SHP77 treated with DMSO at 0.1 percent for 48 hours (cell line): ENCODE measurements around the gene GALC.

ENCODE experiments used
- DNase-seq: peaks from one replicate; lab custom pipeline; 2025; lab: John Stamatoyannopoulos, UW

Gene GALC

DNA sequence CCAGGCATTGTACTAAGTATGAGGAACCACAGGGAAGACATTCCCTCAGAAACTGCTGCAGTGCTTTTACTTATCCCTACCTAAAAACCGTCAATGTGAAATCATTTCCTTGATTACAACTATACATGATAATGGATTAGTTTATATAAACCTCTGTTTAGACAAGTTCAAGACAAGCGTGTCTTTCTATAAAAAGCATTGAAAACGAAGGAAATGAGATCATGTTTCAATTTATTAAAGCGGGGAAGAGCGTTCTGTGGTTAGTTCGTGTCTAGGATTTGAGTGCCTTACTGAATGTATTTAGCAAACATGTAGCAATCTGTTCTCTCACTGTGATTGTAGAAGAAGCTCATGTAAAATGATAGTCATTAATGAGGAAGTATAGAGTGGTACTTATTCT is 37.5 kb downstream of the GALC start:
- DNase-seq: no peak

GRCh38 chr14:87952307-87953094 is 40.5 kb downstream of the GALC start:
- DNase-seq: no peak

GRCh38 chr14:87944987-87945604 is 47.9 kb downstream of the GALC start:
- no peak for DNase-seq

DNA sequence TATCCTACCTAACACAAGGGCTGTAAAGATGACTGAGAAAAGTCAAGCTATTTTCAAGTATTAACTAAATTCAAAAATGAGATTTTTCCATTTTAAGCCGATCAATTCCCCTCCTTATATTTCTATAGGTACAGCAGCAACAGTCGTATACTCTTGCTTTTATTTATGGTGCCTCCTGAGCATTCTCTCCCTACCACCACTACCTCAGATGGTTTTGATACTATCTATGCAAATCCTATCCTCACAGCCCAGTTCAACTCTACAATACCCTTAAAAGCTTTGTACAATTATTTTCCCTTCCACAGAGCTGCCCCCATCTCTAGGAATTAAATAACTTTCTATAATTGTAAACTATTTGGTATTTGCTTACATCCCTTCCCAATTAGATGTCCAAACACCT is 52.1 kb downstream of the GALC start:
- no peak for DNase-seq

DNA sequence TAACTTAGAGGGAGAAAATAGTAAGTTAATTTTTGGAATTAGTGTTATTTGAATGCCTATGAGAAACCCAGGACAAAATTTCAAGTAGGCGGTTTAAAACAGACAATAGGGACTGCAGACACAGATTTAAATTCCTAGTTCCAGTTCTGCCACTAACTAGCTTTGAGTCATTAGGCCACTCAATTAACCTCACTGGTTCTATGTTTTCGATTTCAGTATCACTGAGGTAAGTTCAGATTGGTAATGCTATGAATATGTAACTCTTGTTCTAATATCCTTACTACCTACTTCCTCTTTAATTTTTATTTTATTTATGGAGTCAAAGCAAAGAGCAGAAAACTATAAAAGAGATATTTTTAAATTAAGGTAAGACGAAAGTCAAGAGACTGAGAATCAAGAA is 52.6 kb downstream of the GALC start:
- DNase-seq: no peak

DNA sequence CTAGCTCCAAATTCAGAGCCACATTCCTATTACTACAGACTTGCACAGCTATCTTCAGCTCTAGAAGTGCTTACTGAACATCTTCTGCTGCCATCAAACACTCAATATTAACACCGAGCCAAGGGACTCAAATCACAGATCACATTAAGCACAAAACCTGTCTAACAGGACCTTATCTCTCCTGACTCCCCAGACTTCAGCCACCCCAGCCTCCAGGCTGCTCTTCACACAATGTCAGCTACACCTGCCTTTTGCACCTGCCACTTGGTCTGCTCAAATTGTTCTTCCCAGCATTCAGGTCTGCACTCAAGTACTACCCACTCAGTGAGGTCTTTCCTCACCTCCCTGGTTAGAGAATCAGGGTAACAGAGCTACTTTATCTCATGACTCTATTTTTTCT is 57.1 kb downstream of the GALC start:
- DNase-seq: peak; percentile 6

DNA sequence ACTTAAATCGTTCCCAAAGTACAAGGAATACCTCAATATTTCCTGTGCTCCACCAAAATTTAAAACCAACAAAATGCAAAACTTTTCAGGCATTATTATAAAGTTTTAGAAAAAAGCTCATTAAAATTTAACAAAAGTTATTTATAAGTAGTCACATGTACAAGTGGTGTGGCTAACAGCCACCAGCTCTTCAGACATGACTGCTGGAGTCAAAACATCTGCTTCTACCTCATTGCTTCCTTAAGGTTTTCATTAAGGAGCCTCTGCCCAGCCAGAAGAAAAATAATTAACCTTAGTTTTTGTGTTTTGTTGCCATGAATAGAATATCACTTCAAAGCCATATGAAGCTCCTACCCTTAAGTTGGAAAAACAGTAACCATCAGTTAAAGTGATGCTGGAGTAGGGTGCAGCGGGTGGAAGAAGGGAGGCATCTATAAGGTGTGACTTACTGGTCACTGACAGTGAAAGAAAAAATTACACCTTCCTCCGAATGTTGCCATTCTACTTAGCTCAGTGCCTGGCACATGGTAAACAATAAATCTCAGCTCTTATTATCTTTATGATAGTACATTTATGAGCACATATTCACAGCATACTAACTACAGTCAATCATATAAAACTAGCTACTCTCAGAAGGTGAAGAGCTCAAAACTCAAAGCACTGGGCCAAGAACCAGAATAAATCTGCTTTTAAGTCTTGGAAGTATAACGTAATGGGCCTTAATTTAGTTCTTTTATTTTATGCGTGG is 57.7 kb downstream of the GALC start:
- DNase-seq: no peak

- DNase-seq: no peak
These were observed 58.8 kb downstream of the GALC start for GRCh38 chr14:87934185-87934584.

DNA sequence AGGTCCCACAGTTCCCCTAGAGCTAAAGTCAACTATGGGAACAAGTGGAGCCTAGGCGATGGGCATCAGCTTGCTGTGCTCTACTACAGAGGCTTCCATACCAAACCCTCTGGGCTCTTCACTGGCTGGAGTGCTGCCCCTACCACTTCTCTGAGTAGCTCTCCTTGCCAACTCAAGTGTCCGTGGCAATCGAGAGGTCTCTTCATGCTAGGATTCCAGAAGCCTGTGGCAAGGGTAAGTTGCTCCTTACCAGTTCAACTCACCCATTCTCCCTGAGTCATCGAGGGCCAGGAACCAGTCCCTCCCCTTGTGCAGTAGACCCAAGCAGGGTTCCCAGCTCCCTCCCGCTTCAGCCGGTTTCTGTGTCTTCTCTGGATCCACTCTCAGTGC is 76.1 kb downstream of the GALC start:
- DNase-seq: no peak

GRCh38 chr14:87916103-87916885 is 76.7 kb downstream of the GALC start:
- DNase-seq: no peak

- no peak for DNase-seq
These were observed 84.4 kb downstream of the GALC start for GRCh38 chr14:87908550-87908949.

GRCh38 chr14:87901652-87902051 is 91.3 kb downstream of the GALC start:
- no peak for DNase-seq

DNA sequence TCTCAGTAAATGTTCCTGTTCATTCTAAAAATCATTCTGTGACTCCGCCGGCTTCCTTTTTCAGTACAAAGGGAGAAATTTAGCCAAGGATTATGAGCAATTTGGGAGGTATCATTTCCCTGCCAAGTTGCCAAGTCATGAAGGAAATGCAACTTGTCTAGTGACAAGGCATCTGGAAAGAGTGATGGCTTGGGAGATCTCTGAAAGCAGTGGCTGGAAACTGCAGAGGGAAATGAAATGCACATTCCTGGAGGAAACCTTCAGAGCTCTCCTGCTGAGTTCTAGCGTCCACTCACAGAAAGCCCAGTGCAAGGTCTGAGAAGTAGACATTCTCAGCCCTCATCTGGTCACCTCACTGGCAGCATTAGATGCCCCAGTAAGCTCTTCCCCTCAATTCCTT is 91.7 kb downstream of the GALC start:
- DNase-seq: no peak

- no peak for DNase-seq
These were observed 93.8 kb downstream of the GALC start for GRCh38 chr14:87899228-87899627.

GRCh38 chr14:87898301-87898700 is 94.7 kb downstream of the GALC start:
- no peak for DNase-seq

GRCh38 chr14:87896393-87897380 is 96.3 kb downstream of the GALC start:
- DNase-seq: peak; percentile 21

- DNase-seq: no peak
These were observed 98.1 kb downstream of the GALC start for GRCh38 chr14:87894920-87895319.

GRCh38 chr14:87892763-87893162 is 100.2 kb downstream of the GALC start:
- no peak for DNase-seq

DNA sequence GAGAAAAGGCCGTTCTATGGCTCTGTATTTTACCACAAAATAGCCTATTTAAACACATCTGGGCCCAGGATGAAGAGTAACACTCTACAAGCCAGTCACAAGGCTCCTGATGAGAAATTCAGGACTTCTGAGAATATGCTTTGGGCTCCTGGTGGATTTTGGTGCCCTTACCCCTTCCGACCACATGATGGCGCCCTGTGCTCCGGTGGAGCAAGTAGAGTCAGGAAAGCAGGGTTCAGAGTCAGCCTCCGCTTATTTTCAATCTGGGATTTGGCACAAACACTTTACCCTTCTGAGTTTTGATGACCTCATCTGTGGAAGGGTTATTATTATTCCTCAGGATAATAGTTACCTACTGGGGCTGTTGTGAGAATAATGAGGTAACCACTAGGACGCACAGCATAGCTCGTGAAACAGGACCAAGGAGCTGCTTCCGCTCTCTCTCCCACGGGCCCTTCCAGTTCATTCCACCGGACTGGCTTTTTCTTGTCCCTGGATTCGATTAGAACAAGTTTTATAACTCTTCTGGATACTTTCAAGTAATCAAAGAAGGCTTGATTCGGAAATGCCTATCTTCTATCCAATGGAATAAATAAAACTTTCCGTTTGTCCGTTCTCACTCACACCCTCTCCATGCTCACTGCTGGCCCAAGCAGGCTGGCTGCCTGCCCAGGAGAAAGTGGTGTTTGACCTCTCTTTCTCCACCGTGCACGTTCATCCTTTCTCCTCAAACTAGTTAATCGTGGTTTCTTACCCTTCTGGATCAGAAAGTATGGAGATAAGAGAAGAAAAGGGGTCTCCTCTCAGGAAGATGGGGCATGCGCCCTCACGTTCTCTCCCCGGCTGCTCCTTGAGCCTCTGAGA is 104.6 kb downstream of the GALC start:
- no peak for DNase-seq

GRCh38 chr14:87883750-87884149 is 109.2 kb downstream of the GALC start:
- no peak for DNase-seq
